ENCODE measurements around the gene MYL3. TPM values are rescaled to one million over a fixed set of nuclear protein-coding genes. Genes with fewer than 3 reads are reported as not detected.

Gene MYL3
- polyA plus RNA-seq, 1 donor (not counting 4 experiments of a cell fraction or from before 2014, with no cell fraction given): not detected

DNA sequence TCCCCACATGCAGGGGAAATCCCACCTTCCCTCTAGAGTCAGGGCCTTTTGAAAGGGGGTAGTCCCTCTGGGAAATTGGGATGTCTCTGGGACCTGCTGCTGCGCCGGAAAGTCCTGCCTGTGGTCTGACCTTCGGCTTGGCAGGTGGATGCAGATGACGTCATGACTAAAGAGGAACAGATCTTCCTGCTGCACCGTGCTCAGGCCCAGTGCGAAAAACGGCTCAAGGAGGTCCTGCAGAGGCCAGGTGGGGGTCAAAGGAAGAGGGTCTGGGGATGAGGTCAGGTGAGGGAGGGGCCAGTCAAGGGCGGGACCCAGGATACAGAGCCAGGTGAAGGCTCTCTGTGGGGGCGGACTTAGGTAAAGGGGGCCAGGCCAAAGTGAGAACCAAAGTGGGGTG, 30.5 kb upstream of the MYL3 start:
- no peaks in the 10 kb centered on the region for H3K79me2 ChIP-seq (ENCODE audit: control insufficient read depth, insufficient read depth, low read length)
- no peak overlapping the region for H3K4me3 ChIP-seq (ENCODE audit: control insufficient read depth in 2 of 3, extremely low read depth in 1 of 3, insufficient read depth in 2 of 3, low read depth in 1 of 3, low read length in 3 of 3)
- H2AFZ ChIP-seq (ENCODE audit: control insufficient read depth, low read length): no peak overlapping the region
- dilution Hi-C loops (cut with MboI; ENCODE audit: extremely low pct_ligation_motif_present, low sequenced_read_pairs): no loop called here
- peaks cover 59% of the 10 kb centered on the region for H3K27me3 ChIP-seq (ENCODE audit: control insufficient read depth, extremely low read depth, insufficient read depth, low read length)
- H3K36me3 ChIP-seq (ENCODE audit: control insufficient read depth in 2 of 2, extremely low read depth in 1 of 2, insufficient read depth in 2 of 2, low read length in 2 of 2): no peaks in the 10 kb centered on the region
- no peaks in the 10 kb centered on the region for H3K9me3 ChIP-seq (ENCODE audit: control insufficient read depth, low read depth, low read length)
- H3K4me1 ChIP-seq (ENCODE audit: control insufficient read depth, extremely low read depth, insufficient read depth, low read length): peaks cover 5% of the 10 kb centered on the region
- FAIRE-seq (no peak), DNase-seq (ENCODE audit: low read depth, low spot score) (no peak)
- TF ChIP-seq EZH2 (IDR thresholded peaks at IDR 0.05; ENCODE audit: low read length): no peak
- TF ChIP-seq, protein P1, sequence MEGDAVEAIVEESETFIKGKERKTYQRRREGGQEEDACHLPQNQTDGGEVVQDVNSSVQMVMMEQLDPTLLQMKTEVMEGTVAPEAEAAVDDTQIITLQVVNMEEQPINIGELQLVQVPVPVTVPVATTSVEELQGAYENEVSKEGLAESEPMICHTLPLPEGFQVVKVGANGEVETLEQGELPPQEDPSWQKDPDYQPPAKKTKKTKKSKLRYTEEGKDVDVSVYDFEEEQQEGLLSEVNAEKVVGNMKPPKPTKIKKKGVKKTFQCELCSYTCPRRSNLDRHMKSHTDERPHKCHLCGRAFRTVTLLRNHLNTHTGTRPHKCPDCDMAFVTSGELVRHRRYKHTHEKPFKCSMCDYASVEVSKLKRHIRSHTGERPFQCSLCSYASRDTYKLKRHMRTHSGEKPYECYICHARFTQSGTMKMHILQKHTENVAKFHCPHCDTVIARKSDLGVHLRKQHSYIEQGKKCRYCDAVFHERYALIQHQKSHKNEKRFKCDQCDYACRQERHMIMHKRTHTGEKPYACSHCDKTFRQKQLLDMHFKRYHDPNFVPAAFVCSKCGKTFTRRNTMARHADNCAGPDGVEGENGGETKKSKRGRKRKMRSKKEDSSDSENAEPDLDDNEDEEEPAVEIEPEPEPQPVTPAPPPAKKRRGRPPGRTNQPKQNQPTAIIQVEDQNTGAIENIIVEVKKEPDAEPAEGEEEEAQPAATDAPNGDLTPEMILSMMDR (optimal IDR thresholded peaks at IDR 0.05 in 1 of 3, IDR thresholded peaks at IDR 0.05 in 1 of 3, conservative IDR thresholded peaks at IDR 0.05 in 1 of 3; ENCODE audit: extremely low read depth in 1 of 3, insufficient read depth in 2 of 3, low read length in 3 of 3): no peak
- H3K9me1 ChIP-seq (ENCODE audit: control insufficient read depth, extremely low read depth, insufficient read depth, low read length): no peaks in the 10 kb centered on the region
- no peak overlapping the region for H3K9ac ChIP-seq (ENCODE audit: control insufficient read depth, extremely low read depth, insufficient read depth, low read length)
- H3K27ac ChIP-seq (ENCODE audit: control insufficient read depth, insufficient read depth, low read length): no peak overlapping the region
- H3K4me2 ChIP-seq (ENCODE audit: control insufficient read depth, extremely low read depth, insufficient read depth, low read depth, low read length): no peak overlapping the region
- no peaks in the 10 kb centered on the region for H4K20me1 ChIP-seq (ENCODE audit: control insufficient read depth, extremely low read depth, insufficient read depth, low read length)

DNA sequence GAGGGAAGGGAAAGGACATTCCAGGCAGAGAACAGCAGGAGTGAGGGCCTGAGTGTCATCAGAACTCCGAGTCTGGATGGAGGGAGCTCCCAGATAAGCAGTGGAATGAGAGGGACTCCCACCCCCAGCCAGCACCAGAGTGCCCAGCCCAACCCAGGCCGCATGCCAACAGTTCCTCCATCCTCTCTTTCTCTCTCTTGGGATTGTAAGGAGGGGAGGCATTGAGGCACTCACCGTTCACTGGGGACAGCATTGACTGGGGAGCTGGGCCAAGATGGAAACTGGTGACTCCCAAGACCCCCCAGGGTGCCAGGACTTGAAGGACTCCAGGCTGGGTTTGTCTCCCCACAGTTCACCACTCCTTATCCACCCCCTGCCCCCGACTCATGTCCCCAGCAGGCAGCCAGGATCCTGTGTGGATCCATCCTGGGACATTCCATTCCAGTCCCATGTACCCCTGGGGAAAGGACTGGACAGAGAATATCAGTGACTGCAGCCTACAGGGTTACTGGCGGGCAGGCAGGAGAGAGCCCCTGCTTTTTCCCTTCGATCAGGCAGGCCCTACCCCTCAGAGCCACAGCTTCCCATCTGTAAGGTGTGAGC, 30.0 kb upstream of the MYL3 start:
- H3K4me3 ChIP-seq (ENCODE audit: control insufficient read depth in 2 of 3, extremely low read depth in 1 of 3, insufficient read depth in 2 of 3, low read depth in 1 of 3, low read length in 3 of 3): no peak overlapping the region

More for the DNA sequence above, 30.0 kb upstream of the MYL3 start:
- Histone ChIP-seq H3K4me2 (ENCODE audit: control insufficient read depth, extremely low read depth, insufficient read depth, low read depth, low read length) (no peak overlapping the region), H3K36me3 (ENCODE audit: control insufficient read depth in 2 of 2, extremely low read depth in 1 of 2, insufficient read depth in 2 of 2, low read length in 2 of 2) (no peaks in the 10 kb centered on the region), H3K9me3 (ENCODE audit: control insufficient read depth, low read depth, low read length) (no peaks in the 10 kb centered on the region), H3K4me1 (ENCODE audit: control insufficient read depth, extremely low read depth, insufficient read depth, low read length) (peaks cover 5% of the 10 kb centered on the region), H3K27me3 (ENCODE audit: control insufficient read depth, extremely low read depth, insufficient read depth, low read length) (peaks cover 54% of the 10 kb centered on the region), H3K79me2 (ENCODE audit: control insufficient read depth, insufficient read depth, low read length) (no peaks in the 10 kb centered on the region), H3K9ac (ENCODE audit: control insufficient read depth, extremely low read depth, insufficient read depth, low read length) (no peak overlapping the region), H3K9me1 (ENCODE audit: control insufficient read depth, extremely low read depth, insufficient read depth, low read length) (no peaks in the 10 kb centered on the region), H2AFZ (ENCODE audit: control insufficient read depth, low read length) (no peak overlapping the region), H3K27ac (ENCODE audit: control insufficient read depth, insufficient read depth, low read length) (no peak overlapping the region), H4K20me1 (ENCODE audit: control insufficient read depth, extremely low read depth, insufficient read depth, low read length) (no peaks in the 10 kb centered on the region)
- FAIRE-seq (no peak), DNase-seq (ENCODE audit: low read depth, low spot score) (no peak)
- TF ChIP-seq, protein P1 (optimal IDR thresholded peaks at IDR 0.05 in 1 of 3, IDR thresholded peaks at IDR 0.05 in 1 of 3, conservative IDR thresholded peaks at IDR 0.05 in 1 of 3; ENCODE audit: extremely low read depth in 1 of 3, insufficient read depth in 2 of 3, low read length in 3 of 3): no peak
- TF ChIP-seq EZH2 (IDR thresholded peaks at IDR 0.05; ENCODE audit: low read length): no peak
- dilution Hi-C loops (cut with MboI; ENCODE audit: extremely low pct_ligation_motif_present, low sequenced_read_pairs): no loop called here
